Activated naive CD4-positive, alpha-beta T cell treated with anti-CD3 and anti-CD28 coated beads, Interleukin-2, amount 50 U/mL, for 72 hours (primary cell): Measurements from ENCODE around the gene ADCY2. TPM values are rescaled to one million over a fixed set of nuclear protein-coding genes. Genes with fewer than 3 reads are reported as not detected.

ENCODE experiments used
- ATAC-seq, 2 donors: fragments of 150-1000 bp; cut with Tn5 transposase; 2 replicates each; pipeline ENCODE4 v1.10.0; 2021; ENCODE audit warnings: mild to moderate bottlenecking in 2 of 2, moderate library complexity in 2 of 2
- DNase-seq, 2 donors: peaks; one replicate each; pipeline ENCODE4 v3.0.0; 2021 to 2022; ENCODE audit warnings: low spot score in 2 of 2
- H3K27ac Mint-ChIP-seq, 2 donors: one replicate each; pipeline ENCODE4 v1.8.0; 2022; ENCODE audit warnings: mild to moderate bottlenecking in 2 of 2, mixed read lengths in 2 of 2
- H3K36me3 Mint-ChIP-seq, 2 donors: one replicate each; pipeline ENCODE4 v1.8.0; 2022; ENCODE audit warnings: mixed read lengths in 2 of 2
- H3K9me3 Mint-ChIP-seq, 2 donors: one replicate each; pipeline ENCODE4 v1.8.0; 2022; ENCODE audit warnings: mixed read lengths in 2 of 2
- total RNA-seq, 2 donors: library from RNA; stranded (reverse); gene quantifications; one replicate each; pipeline ENCODE4 v1.2.3, GENCODE V29; 2022

The ADCY2 gene
- total RNA-seq, 2 donors from 2014 or later, result not detected

DNA sequence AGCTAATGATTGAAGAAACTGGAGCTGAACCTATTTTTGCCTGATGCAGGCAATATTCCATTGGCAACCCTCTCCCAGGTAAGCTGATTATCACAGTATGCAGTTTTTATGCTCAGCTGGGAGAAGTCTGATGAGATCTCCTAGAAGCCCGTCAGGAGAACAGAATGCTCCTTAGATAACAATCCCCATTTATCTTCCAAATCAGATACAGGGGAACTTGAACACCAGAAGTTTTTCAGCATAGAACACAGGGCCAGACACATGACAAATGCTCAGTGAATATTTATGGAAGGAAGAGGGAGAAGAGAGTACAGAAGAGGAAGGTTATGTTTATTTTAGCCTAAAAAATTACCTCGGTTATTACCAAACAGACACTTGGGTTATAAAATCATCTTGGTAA is 417.1 kb downstream of the ADCY2 start:
- no peak for ATAC-seq
- Mint-ChIP-seq H3K27ac (no peak overlapping the region), H3K9me3 (no peaks in the 10 kb centered on the region), H3K36me3 (no peaks in the 10 kb centered on the region)
- no peak for DNase-seq

DNA sequence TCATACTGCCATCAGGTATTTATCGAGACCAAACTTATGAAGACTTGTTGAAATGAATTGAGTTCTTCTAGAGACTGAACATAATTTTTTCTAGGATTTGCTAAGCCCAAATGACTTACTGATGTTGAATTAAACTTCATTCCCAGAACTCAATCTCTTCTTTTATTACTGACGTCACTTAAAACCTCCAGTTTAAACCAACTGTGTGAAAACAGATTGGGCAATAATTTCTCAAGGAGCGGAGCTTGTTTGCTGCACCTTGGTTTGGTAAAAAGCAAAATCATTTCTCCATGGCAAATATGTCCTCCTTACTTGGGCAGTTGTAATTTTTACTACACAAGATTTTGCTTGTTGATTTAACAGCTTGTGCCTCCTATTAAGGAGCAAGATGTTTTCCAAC is 417.6 kb downstream of the ADCY2 start:
- H3K9me3 Mint-ChIP-seq, result no peaks in the 10 kb centered on the region
- no peak overlapping the region for H3K27ac Mint-ChIP-seq
- no peak for DNase-seq
- no peak for ATAC-seq
- H3K36me3 Mint-ChIP-seq, result no peaks in the 10 kb centered on the region

DNA sequence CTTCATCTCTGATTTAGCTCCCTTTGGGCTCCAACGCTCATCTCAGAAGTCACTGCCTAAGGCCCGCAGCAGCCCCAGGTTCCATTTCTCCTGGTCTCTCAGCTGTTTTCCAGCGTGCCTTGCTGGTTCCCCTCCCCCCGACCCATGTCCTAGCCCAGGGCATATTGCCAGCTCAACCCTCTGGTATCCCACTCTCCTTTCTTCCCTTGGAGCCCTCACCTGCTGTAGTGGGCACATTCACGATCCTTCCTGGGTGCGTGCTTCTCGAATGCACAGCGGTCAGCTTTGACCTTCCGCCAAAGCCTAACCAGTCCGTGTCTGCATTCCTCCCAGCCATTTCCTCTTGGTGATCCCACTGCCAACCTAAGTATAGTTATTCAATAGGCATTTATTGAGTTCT is 418.9 kb downstream of the ADCY2 start:
- DNase-seq (no peak), ATAC-seq (no peak)
- Mint-ChIP-seq H3K27ac (no peak overlapping the region), H3K36me3 (no peaks in the 10 kb centered on the region), H3K9me3 (no peaks in the 10 kb centered on the region)

DNA sequence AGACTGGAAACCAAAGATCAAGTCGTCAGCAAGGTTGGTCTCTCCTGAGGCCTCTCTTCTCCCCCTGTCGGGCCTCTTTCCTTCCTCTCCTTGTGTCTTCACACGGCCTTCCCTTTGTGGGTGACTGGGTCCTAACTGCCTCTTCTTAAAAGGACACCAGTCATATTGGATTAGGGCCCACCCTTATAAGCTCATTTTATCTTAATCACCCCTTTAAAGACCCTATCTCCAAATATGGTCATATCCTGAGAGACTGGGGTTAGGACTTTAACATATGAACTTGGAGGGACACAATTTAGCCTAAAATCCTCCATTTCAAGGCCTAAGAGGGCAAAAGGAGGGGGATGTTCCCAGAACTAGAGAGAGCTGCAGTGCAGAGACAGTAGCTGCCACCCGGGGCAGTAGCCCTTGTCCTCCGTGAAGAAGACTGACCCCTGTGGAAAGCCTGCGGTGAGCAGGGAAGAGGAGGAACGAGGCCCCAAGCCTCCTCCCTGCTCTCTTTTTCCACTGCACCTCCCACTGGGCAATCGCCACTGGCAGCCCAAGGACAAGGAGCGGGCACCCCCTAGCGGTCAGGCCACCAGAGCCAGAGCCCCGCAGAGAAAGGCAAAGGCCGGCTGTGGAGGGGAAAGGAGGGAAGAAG is 420.1 kb downstream of the ADCY2 start:
- Mint-ChIP-seq H3K36me3 (no peaks in the 10 kb centered on the region), H3K9me3 (no peaks in the 10 kb centered on the region), H3K27ac (no peak overlapping the region)
- peak; percentile 67 to 91 for ATAC-seq
- peak in 1 of 2 donors; percentile 81 for DNase-seq

DNA sequence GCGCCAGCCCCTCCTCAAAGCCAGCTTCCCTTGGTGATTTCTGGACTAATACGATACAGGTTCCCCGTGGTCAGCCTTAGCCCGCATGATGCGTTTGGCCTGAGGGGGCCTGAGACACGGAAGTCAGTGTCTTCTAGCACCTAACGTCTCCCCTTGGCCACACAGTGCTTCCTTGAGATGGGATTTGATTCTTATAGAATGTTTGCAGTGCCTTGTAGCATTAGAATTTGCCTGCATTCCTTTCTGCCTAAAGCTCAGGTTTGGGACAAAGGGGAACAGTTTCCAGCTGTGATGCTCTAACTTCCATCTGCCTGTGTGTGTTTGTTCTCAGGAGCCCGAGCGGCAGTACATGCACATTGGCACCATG is 420.6 kb downstream of the ADCY2 start:
- H3K27ac Mint-ChIP-seq, result no peak overlapping the region
- H3K36me3 Mint-ChIP-seq, result no peaks in the 10 kb centered on the region
- DNase-seq (no peak), ATAC-seq (peak; percentile 14 to 28)
- H3K9me3 Mint-ChIP-seq, result no peaks in the 10 kb centered on the region

DNA sequence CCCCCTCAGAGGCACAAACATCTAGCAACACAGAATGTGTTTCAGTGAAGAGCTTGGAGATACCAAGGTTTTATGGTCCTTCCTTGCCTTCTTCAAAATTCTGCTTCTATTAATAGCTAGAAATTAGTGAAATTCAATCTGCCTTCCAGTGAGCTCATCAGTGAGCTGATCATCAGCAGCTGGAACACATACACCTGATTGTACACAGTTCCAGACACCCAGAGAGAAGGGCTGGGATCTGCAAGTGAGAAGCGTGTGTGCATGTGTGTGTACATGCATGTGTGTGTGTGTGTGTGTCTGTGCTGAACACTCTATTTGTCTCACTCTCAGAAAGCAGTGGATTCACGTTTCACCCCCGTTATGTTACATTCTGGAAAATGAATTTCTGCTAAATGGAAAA is 426.5 kb downstream of the ADCY2 start:
- no peaks in the 10 kb centered on the region for H3K36me3 Mint-ChIP-seq
- DNase-seq (no peak), ATAC-seq (no peak)
- no peak overlapping the region for H3K27ac Mint-ChIP-seq
- no peaks in the 10 kb centered on the region for H3K9me3 Mint-ChIP-seq

DNA sequence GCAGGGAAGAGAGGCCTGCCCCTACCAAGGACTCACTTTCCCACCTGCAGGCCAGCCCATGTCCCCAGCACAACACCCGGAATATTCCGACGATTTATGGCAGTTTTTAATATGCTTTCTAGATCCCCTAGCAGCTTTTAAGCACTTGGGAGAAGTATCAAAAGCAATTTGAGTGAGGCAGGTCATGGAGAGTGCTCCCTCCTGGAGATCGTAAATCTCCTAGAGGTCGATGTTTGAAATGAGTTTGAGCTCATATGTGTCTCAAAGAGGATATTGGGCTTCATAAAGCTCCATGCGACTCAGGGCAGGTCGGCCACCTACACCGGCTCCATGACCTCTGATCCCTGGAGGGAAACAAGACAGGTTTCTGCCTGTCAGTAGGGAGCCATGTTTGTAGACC is 427.7 kb downstream of the ADCY2 start:
- H3K36me3 Mint-ChIP-seq, result no peaks in the 10 kb centered on the region
- no peak for DNase-seq
- H3K9me3 Mint-ChIP-seq, result no peaks in the 10 kb centered on the region
- H3K27ac Mint-ChIP-seq, result no peak overlapping the region
- ATAC-seq, result no peak

DNA sequence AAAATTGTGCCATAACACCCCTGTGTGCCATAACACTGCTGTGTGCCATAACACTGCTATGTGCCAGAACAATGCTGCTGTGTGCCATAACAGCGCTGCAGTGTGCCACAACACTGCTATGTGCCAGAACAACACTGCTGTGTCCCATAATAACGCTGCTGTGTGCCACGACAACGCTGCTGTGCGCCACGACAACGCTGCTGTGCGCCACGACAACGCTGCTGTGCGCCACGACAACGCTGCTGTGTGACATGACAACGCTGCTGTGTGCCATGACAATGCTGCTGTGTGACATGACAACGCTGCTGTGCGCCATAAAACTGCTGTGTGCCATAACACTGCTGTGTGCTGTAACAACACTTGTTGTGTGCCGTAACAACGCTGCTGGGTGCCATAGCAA is 429.1 kb downstream of the ADCY2 start:
- no peak for ATAC-seq
- DNase-seq, result no peak
- no peak overlapping the region for H3K27ac Mint-ChIP-seq
- H3K36me3 Mint-ChIP-seq, result no peaks in the 10 kb centered on the region
- H3K9me3 Mint-ChIP-seq, result no peaks in the 10 kb centered on the region

DNA sequence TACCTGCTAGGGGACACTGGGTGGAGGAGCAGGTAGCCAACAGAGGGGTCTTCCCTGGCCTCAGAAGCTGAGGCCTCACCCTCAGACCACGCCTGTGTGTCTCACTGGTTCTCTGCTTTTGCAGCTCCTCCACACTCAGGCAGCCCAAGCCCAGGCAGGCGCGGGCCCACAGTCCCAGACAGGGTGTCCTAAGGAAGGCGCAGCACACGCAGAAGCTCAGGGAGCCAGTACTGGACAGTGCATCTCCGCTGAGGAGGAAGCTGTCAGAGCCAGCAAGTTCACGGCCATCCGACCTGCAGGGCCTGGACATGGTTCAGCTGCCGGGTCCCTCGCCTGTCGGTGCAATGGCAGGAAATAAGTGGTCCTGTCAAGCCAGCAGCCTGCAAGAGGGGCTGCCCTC is 429.7 kb downstream of the ADCY2 start:
- Mint-ChIP-seq H3K36me3 (no peaks in the 10 kb centered on the region), H3K27ac (no peak overlapping the region), H3K9me3 (no peaks in the 10 kb centered on the region)
- ATAC-seq, result no peak
- DNase-seq, result no peak

DNA sequence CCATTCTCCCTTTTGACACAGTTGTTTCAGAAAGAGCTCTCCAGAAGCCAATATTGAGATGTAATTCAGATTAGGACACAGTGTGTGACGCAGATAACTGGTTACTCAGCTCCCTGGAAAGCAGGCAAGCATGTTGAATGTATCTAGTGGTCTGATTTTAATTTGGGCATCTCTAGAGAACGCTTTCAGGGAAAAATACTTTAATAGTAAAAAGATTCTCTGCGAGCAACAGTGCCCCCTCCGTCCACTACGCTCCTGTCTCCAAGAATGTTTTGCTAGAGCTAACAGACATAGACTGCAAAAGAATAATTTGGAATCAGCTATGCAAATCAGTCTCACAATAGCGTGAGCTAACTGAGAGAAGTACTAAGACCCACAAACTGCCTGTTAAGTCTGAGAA is 431.7 kb downstream of the ADCY2 start:
- no peak overlapping the region for H3K27ac Mint-ChIP-seq
- no peaks in the 10 kb centered on the region for H3K36me3 Mint-ChIP-seq
- no peak for DNase-seq

DNA sequence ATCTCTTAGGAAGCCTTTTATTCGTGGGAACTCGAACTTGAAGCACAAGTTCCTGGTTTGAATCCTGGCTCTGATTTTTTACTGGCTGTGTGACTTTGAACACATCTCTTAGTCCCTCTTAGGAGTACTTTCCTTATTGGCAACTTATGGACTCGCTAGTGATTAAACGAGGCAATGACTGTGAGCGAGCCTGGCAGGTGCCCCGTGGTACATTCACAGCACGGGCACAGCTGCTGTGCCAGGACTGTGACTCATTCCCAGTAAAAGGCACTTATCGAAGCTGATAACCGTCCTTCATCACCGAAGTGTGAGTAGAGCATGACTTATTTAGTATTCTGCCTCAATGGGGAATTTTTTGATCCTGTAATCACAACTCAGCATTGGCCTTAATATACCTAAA is 432.3 kb downstream of the ADCY2 start:
- ATAC-seq (no peak), DNase-seq (no peak)
- Mint-ChIP-seq H3K27ac (no peak overlapping the region), H3K36me3 (no peaks in the 10 kb centered on the region), H3K9me3 (no peaks in the 10 kb centered on the region)

More for the DNA sequence above, 431.7 kb downstream of the ADCY2 start:
- ATAC-seq, result no peak
- H3K9me3 Mint-ChIP-seq, result no peaks in the 10 kb centered on the region

DNA sequence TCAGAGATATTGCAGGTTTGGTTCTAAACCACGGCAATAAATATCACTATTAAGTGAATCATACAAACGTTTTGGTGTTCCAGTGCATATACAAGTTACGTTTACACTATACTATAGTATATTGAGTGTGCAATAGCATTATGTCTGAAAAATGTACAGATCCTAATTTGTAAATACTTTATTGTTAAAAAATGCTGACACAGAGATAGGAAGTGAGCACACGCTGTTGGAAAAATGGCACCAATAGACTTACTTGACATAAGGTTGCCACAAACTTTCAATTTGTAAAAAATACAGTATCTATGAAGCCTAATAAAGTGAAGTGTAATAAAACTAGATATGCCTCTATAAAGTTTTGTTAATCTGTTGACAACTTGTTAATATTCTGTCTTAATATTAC is 439.0 kb downstream of the ADCY2 start:
- no peak for DNase-seq
- no peak overlapping the region for H3K27ac Mint-ChIP-seq
- peaks cover 0 to under 1% of the 10 kb centered on the region in 2 donors for H3K36me3 Mint-ChIP-seq
- ATAC-seq, result no peak
- no peaks in the 10 kb centered on the region for H3K9me3 Mint-ChIP-seq

DNA sequence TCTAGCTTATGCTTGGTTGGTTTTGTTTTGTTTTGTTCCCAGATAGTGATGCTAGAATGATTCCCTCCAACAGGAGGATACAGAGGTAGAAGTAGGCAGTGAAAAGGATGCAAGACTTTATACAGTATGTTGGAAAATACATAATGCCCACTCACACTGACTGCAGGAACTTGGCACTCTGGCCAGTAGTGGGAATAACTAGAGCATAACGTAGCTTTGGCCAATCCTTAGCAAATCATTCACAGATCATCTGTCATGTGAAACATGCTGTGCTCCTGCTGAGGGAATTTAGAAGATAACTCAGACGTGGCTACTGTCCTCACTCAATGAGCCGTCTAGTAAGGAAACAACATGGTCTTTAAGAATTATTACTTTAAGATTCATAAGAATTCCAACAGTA is 441.5 kb downstream of the ADCY2 start:
- DNase-seq, result no peak
- Mint-ChIP-seq H3K27ac (no peak overlapping the region), H3K9me3 (no peaks in the 10 kb centered on the region), H3K36me3 (peaks cover 7 to 12% of the 10 kb centered on the region in 2 donors)
- no peak for ATAC-seq

DNA sequence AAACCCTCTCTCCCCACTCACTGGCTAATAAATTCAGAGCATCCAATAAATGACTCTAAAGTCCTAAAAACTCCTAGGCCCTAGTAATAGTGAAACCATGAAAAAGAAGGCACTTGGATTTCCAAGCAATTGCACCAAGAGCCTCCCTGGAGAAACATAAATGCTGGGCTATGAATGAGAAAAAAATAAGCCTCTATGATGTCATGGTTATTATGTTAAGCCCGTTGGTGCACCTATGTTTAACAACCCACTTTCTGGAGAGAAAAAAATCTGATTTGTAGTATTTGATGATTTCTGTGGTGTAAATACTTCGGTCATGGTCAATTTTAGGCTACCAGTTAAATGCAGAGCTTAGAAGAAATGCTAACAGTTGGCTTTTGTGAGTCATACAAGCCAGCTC is 446.6 kb downstream of the ADCY2 start:
- H3K27ac Mint-ChIP-seq, result no peak overlapping the region
- no peaks in the 10 kb centered on the region for H3K9me3 Mint-ChIP-seq
- peaks cover 7 to 12% of the 10 kb centered on the region in 2 donors for H3K36me3 Mint-ChIP-seq
- ATAC-seq, result no peak
- no peak for DNase-seq

DNA sequence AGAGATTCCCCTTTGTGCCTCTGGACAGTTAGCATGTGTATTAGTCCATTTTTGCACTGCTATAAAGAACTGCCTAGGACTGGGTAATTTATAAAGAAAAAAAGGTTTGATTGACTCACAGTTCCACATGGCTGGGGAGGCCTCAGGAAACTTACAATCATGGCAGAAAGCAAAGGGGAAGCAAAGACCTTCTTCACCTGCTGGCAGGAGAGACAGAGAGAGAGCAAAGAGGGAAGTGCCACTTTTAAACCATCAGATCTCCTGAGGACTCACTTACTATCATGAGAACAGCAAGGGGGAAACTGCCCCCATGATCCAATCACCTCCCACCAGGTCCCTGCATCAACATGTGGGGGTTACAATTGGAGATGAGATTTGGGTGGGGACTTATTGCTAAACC is 449.0 kb downstream of the ADCY2 start:
- Mint-ChIP-seq H3K9me3 (no peaks in the 10 kb centered on the region), H3K27ac (no peak overlapping the region), H3K36me3 (peaks cover 7 to 12% of the 10 kb centered on the region in 2 donors)
- ATAC-seq (no peak), DNase-seq (no peak)

DNA sequence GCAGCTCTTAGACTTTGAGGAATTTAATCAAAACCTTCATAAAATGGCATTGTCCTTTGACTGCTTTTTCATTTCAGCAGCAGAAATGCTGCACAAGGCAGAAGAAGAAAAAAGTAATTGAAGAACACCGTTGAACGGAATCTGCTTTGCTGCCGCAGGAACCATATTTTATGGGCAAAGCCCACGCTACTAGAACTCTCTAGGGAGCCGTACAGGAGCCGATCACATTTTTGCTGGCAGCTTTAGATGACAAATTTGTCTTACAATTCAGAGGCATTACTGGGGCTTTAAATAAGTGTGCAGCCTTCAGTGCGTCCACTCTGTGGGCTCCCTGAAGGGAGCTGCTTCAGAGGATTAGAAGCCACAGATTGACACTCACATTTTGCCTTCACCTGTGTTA is 449.6 kb downstream of the ADCY2 start:
- ATAC-seq (no peak), DNase-seq (no peak)

DNA sequence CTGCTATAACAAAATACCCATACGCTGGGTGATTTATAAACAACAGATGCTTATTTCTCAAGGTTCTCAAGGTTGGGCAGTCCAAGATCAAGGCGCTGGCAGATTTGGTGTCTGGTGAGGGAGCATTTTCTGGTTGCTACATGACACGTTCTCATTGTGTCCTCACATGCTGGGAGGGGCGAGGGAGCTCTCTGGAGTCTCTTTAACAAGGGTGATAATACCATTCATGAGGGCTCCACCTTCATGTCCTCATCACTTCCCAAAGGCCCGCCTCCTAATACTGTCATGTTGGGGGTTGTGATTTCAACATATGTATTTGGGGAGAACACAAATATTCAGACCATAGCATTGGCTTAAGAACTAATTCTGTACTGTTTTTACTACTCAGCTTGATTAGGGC is 450.4 kb downstream of the ADCY2 start:
- ATAC-seq (no peak), DNase-seq (no peak)
- H3K9me3 Mint-ChIP-seq, result no peaks in the 10 kb centered on the region
- no peak overlapping the region for H3K27ac Mint-ChIP-seq
- H3K36me3 Mint-ChIP-seq, result peaks cover 0 to 3% of the 10 kb centered on the region in 2 donors

More for the DNA sequence above, 449.6 kb downstream of the ADCY2 start:
- H3K9me3 Mint-ChIP-seq, result no peaks in the 10 kb centered on the region
- peaks cover 1 to 11% of the 10 kb centered on the region in 2 donors for H3K36me3 Mint-ChIP-seq
- no peak overlapping the region for H3K27ac Mint-ChIP-seq

DNA sequence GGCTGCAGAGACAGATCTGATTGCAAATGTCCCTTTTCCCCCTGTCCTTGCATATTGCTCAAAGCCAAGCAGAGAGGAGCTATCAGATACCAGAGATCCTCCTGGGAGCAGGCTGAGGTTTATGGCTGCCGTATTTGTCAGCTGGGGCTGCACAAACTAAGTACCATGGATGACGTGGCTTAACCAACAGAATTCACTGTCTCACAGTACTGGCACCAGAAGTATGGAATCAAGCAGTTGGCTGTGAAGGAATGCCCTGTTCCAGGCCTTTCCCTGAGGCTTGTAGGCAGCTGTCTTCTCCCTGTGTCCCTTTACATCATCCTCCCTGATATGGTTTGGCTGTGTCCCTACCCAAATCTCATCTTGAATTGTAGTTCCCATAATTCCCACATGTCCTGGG is 452.4 kb downstream of the ADCY2 start:
- no peak overlapping the region for H3K27ac Mint-ChIP-seq
- H3K9me3 Mint-ChIP-seq, result peaks cover 5 to 10% of the 10 kb centered on the region in 2 donors
- no peak for ATAC-seq
- DNase-seq, result no peak
- peaks cover 0 to 4% of the 10 kb centered on the region in 2 donors for H3K36me3 Mint-ChIP-seq
